Measurements from ENCODE around the gene HAP1. TPM values are rescaled to one million over a fixed set of nuclear protein-coding genes. Genes with fewer than 3 reads are reported as not detected.

HAP1 gene
- total RNA-seq, 1 experiment from 2014 or later = 0.06 TPM

Other genes starting within 250 kb of the HAP1 start
- not detected in 2 replicates for gene KRT36, start 244.7 kb downstream of the HAP1 start, total RNA-seq (2014; rRNA removed; shearing (Covaris generic))
- not detected in 2 replicates for gene KRT13, start 229.0 kb downstream of the HAP1 start, total RNA-seq (2014; rRNA removed; shearing (Covaris generic))
- gene KRT15, start 215.8 kb downstream of the HAP1 start, total RNA-seq (2014; rRNA removed; shearing (Covaris generic)) = 0.35 and 1.5 TPM in 2 replicates
- gene KRT19, start 206.3 kb downstream of the HAP1 start, total RNA-seq (2014; rRNA removed; shearing (Covaris generic)) = 0.17 TPM in 1 of 2 replicates, not detected in the other
- not detected in 2 replicates for gene KRT9, start 162.6 kb downstream of the HAP1 start, total RNA-seq (2014; rRNA removed; shearing (Covaris generic))
- gene KRT14, start 147.7 kb downstream of the HAP1 start, total RNA-seq (2014; rRNA removed; shearing (Covaris generic)) = not detected in 2 replicates
- gene KRT16, start 121.9 kb downstream of the HAP1 start, total RNA-seq (2014; rRNA removed; shearing (Covaris generic)) = 2.5 and 3.2 TPM in 2 replicates
- gene KRT17, start 110.1 kb downstream of the HAP1 start, total RNA-seq (2014; rRNA removed; shearing (Covaris generic)) = 81.4 and 83.8 TPM in 2 replicates
- 86.6 and 90.0 TPM in 2 replicates for gene EIF1, start 45.8 kb downstream of the HAP1 start, total RNA-seq (2014; rRNA removed; shearing (Covaris generic))
- gene GAST, start 22.3 kb downstream of the HAP1 start, total RNA-seq (2014; rRNA removed; shearing (Covaris generic)) = not detected in 2 replicates
- 5.5 and 5.9 TPM in 2 replicates for gene JUP, start 52.1 kb upstream of the HAP1 start, total RNA-seq (2014; rRNA removed; shearing (Covaris generic))
- 53.6 and 57.5 TPM in 2 replicates for gene P3H4, start 77.3 kb upstream of the HAP1 start, total RNA-seq (2014; rRNA removed; shearing (Covaris generic))
- gene FKBP10, start 78.4 kb upstream of the HAP1 start, total RNA-seq (2014; rRNA removed; shearing (Covaris generic)) = 90.7 and 91.9 TPM in 2 replicates
- gene NT5C3B, start 101.6 kb upstream of the HAP1 start, total RNA-seq (2014; rRNA removed; shearing (Covaris generic)) = 86.8 and 88.0 TPM in 2 replicates
- gene KLHL10, start 103.2 kb upstream of the HAP1 start, total RNA-seq (2014; rRNA removed; shearing (Covaris generic)) = not detected in 2 replicates
- gene KLHL11, start 130.8 kb upstream of the HAP1 start, total RNA-seq (2014; rRNA removed; shearing (Covaris generic)) = 14.2 and 14.3 TPM in 2 replicates
- gene ACLY, start 184.3 kb upstream of the HAP1 start, total RNA-seq (2014; rRNA removed; shearing (Covaris generic)) = 98.9 and 101 TPM in 2 replicates
- gene ODAD4, start 196.0 kb upstream of the HAP1 start, total RNA-seq (2014; rRNA removed; shearing (Covaris generic)) = 1.2 and 1.4 TPM in 2 replicates
- 47.5 and 64.8 TPM in 2 replicates for gene CNP, start 232.2 kb upstream of the HAP1 start, total RNA-seq (2014; rRNA removed; shearing (Covaris generic))